ENCODE data around the gene VAV3.

VAV3 gene

GRCh38 chr1:107831921-107832320, 133.1 kb downstream of the VAV3 start:
- no peak for DNase-seq

DNA sequence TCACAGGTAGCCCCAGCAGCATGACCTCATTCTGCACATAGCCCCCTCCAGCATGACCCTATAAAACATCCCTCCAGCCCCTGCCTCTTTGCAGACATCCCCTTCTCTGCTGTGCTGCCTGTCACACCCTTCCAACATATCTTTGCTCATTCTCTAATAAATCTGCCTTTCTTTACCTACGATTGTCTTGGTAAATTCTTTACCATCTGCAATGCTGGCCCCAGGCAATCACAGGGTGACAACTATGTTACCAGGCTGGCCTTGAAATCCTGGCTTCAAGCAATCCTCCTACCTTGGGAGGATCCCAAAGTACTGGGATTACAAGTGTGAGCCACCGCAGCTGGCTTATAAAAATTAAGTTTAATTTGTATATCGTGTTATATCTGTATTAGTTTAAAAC, 134.5 kb downstream of the VAV3 start:
- DNase-seq, result no peak

DNA sequence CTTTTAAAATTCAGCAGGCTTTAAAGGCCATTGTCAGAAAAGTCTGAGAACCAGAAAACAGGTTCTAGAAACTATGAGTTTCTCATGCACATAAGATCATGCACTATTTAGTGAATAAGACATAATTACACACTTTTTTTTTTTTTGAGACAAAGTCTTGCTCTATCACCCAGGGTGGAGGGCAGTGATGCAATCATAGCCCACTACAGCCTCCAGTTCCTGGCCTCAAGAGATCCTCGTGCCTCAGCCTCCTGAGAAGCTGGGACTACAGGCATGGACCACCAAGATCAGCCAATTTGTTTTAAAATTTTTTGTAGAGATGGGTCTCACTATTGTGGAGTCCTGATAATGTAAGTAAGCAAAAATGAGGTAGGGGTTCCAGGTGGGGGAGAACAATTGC, 134.9 kb downstream of the VAV3 start:
- no peak for DNase-seq

- DNase-seq, result no peak
Measured at GRCh38 chr1:107829036-107829770, 135.8 kb downstream of the VAV3 start.

DNA sequence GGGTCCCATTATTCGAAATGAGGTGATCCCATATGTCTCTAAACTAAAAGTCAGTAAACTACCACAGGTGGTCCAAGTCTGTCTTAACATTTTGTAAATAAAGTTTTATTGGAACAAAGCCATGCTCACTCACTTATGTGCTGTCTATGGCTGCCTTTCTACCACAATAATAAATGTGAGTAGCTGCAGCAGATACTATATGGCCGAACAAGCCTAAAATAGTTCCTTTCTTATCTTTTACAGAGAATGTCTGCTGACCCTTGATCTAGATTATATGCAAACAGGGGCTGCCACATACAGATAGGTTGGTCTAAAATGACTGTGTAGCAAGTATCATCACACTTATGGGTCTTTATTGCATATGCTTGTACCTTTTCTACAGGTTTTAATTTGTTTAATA, 140.0 kb downstream of the VAV3 start:
- DNase-seq, result no peak

GRCh38 chr1:107821340-107821739, 143.6 kb downstream of the VAV3 start:
- DNase-seq, result no peak

DNA sequence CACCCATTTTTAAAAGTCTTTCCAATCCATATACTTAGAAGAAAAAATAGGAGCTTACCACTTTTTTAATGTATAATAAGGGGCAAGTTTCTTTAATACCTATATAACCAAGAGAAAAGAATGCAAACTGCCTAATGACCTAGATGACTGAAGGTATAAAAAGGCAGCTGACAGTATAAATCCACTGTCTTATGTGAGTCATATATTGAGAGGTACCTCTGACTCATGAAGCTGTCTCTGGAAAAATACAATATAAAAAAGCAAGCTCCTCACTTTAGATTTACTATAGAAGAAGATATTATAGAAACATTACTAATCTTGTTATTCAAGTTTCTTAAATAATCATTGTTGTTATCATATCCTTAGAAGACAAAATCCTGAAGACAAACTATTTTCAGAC, 144.2 kb downstream of the VAV3 start:
- DNase-seq, result no peak

GRCh38 chr1:107817935-107818334, 147.0 kb downstream of the VAV3 start:
- DNase-seq, result no peak

DNA sequence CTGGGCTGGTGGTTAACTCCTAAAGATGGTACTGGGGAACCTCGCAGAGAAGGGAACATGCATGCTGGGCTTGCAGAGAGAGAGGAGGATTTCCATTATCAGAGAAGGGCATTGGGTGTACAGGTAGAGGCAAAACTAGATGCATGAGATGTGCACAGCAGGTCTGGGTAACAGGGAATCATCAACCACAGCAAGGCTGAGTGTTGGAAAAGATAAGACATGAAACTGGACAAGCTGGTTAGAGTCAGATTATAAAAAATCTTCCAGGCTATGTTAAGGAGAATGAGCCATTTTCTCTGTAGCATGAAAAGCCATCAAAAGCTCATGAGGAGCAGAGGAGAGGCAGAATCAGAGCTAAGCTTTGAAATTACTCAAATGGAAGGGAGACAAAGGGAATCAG, 147.8 kb downstream of the VAV3 start:
- DNase-seq, result no peak

DNA sequence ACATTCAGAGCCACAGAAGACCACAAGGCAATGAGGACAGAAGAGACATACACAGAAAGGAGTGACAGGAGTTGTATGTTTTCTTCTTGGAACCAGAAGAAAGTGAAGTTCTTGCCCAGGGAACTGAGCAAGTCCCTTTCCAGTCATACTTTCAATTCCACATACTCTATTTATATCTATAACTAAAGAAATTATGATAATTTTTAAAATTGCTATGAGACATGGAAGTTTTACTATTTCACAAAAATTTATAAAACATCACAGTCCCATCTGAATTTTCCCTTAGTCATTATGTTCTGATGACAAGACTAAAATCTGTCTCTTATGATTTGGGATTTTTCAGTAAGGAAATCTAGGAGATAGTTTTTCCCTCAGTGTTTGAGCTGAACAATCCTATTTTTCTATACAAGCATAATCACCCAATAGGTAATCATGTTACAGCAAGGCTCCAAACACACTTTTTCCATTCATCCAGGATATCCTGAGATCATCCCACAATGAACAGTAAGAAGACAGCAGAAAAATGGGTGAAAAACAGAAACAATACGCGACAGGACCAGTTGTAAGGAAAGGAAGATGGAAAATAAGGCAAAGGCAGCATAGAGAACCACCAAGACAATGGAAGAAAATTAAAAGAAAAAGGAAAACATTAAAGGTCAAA, 154.6 kb downstream of the VAV3 start:
- no peak for DNase-seq

DNA sequence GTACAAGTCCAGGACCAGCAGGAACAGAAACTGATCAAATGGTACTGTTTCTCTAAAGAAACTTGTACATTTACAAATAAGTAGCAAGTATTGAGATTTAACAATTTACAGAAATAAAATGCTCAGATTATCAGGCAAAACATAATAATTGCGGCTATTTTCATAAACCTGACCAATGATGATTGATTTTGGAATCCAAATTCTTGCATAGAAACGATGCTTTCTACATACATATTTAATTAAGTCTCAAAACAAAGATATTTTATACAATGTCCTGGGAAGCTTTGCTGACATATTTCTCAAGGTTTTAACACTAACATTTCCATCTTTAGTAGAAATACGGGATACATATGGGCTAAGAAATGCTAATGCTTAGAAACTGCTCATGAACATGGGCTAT, 157.1 kb downstream of the VAV3 start:
- no peak for DNase-seq

DNA sequence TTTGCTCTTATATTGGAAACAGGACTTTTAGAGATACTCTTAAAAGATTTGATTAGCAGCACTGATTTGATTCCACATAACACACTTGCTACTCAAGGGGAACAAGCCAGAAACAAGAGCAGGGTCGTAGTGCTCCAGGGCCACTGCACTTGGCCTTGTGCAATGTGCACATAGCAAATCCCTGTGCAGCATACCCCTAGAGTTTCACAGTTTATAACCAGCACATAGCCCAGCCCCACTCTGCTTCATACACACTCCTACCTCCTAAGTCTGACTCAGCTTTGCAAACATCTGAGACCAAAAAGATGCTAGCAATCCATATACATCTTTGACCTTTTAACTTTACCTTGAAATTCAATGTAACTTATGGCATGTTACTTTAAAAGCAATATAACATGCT, 157.6 kb downstream of the VAV3 start:
- DNase-seq, result no peak

DNA sequence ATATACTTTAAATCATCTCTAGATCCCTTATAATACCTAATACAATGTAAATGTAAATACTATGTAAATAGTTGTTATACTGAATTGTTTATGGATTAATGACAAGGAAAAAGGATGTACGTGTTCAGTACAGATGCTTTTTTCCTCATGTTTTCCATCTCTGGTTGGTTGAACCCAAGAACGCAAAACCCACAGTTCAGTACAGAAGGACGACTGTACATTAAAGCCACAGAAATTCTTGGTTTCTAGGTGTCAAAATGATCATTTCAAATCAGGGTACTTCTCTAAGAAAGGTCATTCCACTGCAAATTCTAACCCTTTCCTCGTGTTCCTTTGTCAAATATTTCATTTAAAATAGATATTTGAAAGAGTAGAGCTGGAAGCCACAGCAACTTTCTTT, 158.1 kb downstream of the VAV3 start:
- no peak for DNase-seq

- DNase-seq, result no peak
Measured at GRCh38 chr1:107804741-107805140, 160.2 kb downstream of the VAV3 start.

DNA sequence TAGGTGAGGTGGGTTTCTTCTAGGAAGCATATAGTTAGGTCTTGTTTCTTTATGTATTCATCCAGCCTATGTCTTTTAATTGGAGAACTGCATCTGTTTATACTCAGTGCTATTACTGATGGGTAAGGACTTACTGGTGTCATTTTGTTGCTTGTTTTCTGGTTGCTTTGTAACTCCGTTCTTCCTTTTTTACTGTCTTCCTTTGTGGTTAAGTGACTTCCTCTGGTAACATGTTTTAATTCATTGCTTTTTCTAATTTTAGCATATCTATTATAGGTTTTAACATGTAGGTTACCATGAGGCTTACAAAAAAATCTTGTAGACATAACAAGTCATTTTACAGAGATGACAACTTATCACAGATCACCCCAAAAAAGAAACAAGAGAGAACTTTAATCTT, 160.8 kb downstream of the VAV3 start:
- DNase-seq, result no peak

- DNase-seq, result no peak
Measured at GRCh38 chr1:107803579-107803978, 161.4 kb downstream of the VAV3 start.

- DNase-seq, result no peak
Measured at GRCh38 chr1:107802654-107803053, 162.3 kb downstream of the VAV3 start.

GRCh38 chr1:107795994-107796393, 169.0 kb downstream of the VAV3 start:
- no peak for DNase-seq

DNA sequence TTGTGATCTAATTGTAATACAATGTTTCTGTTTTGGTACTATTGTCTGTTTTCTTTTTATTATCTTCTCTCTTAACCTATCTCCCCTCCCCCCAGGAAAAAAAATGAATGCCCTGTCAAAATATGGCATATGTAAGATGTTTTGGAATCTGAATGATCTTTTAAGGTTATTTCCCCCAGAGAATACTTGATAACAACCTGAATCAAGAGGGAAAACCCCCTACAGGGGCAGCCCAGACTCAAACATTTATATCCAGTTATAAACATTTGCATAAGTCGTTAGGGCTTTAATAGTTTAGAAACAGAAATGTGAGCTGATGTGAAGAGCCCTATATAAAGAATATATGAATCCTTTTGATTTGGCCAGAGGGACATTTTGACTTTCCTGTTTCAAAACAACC, 169.5 kb downstream of the VAV3 start:
- no peak for DNase-seq

- no peak for DNase-seq
Measured at GRCh38 chr1:107794571-107794970, 170.4 kb downstream of the VAV3 start.

GRCh38 chr1:107793896-107794453, 171.0 kb downstream of the VAV3 start:
- no peak for DNase-seq

GRCh38 chr1:107791348-107791747, 173.6 kb downstream of the VAV3 start:
- DNase-seq, result no peak

- no peak for DNase-seq
Measured at GRCh38 chr1:107789817-107790524, 175.0 kb downstream of the VAV3 start.

Measured in activated naive CD4-positive, alpha-beta T cell (primary cell).